C4-2B (cell line): Measurements from ENCODE around the gene GRIN1.
A peak's percentile ranks its signal among the peaks of the same experiment; 100 is the strongest.

Experiments
- H3K27ac ChIP-seq: fragments of 450-650 bp; 2 replicates; pipeline ENCODE4 v1.5.1; 2017
- ZFX ChIP-seq: fragments of 450-650 bp; IDR thresholded peaks from 2 replicates; pipeline ENCODE4 v1.6.1; 2017
- TF ChIP-seq, protein P1 (sequence below): fragments of 450-650 bp; conservative IDR thresholded peaks from 2 replicates; pipeline ENCODE4 v1.5.1; 2017; ENCODE audit warnings: mild to moderate bottlenecking

The GRIN1 gene

DNA sequence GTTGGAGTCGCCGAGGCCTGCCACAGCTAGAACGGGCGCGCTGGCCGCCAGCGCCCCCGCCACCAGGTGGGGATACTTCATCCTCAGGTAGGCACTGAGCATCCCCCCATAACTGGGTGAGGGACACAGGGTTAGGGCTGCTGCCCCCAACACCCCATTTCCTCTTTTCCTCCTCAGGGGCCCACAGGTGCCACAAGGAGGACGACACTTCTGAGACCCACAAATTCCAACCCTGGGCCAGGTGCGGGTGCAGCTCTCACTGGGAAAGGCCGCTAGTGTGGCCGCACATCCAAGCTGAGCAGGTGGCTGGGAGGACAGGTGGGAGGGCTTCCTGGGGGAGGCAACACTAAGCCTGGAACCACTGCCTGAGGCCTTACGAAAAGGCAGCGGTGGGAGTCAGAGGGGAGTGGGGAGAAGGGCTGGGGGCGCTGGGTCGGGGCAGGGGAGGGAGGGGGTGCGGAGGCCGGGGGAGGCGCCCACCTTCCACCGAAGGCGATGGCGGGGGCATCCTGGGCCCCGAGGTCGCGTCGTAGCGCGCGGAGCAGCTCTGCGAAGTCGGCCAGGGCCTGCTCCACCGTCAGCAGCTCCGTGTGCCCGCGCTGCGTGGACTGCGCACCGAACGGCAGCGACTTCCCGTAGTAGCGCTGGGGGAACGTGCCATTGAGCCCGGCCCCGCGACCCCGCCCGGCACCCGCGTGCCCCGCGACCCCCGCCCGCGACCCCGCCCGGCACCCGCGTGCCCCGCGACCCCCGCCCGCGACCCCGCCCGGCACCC lies 25.4 kb upstream of the GRIN1 start:
- TF ChIP-seq ZFX = no peak
- TF ChIP-seq, protein P1, sequence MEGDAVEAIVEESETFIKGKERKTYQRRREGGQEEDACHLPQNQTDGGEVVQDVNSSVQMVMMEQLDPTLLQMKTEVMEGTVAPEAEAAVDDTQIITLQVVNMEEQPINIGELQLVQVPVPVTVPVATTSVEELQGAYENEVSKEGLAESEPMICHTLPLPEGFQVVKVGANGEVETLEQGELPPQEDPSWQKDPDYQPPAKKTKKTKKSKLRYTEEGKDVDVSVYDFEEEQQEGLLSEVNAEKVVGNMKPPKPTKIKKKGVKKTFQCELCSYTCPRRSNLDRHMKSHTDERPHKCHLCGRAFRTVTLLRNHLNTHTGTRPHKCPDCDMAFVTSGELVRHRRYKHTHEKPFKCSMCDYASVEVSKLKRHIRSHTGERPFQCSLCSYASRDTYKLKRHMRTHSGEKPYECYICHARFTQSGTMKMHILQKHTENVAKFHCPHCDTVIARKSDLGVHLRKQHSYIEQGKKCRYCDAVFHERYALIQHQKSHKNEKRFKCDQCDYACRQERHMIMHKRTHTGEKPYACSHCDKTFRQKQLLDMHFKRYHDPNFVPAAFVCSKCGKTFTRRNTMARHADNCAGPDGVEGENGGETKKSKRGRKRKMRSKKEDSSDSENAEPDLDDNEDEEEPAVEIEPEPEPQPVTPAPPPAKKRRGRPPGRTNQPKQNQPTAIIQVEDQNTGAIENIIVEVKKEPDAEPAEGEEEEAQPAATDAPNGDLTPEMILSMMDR = no peak
- peak overlapping the region; percentile 83 for H3K27ac ChIP-seq

DNA sequence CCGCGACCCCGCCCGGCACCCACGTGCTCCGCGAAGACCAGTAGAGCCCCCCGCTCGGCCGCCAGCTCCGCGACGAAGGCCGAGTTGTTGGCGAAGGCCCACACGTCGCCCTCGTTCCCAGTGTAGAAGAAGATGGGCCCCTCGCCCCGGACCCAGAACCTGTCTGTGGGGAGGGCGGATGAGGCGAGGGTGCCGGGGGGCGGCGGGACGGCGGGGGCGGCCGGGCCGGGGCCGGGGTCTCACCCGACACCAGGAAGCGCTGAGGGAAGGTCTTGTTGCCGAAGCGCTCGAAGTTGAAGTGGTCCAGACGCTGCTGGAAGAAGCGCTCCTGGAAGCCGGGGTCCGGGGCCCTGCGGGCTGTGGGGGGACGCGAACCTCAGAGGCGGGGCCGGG lies 24.7 kb upstream of the GRIN1 start:
- TF ChIP-seq, protein P1 = no peak
- 0 out of 2 replicates have a peak, but pooled peaks have one; percentile 75 for TF ChIP-seq ZFX
- peak overlapping the region; percentile 83 for H3K27ac ChIP-seq

DNA sequence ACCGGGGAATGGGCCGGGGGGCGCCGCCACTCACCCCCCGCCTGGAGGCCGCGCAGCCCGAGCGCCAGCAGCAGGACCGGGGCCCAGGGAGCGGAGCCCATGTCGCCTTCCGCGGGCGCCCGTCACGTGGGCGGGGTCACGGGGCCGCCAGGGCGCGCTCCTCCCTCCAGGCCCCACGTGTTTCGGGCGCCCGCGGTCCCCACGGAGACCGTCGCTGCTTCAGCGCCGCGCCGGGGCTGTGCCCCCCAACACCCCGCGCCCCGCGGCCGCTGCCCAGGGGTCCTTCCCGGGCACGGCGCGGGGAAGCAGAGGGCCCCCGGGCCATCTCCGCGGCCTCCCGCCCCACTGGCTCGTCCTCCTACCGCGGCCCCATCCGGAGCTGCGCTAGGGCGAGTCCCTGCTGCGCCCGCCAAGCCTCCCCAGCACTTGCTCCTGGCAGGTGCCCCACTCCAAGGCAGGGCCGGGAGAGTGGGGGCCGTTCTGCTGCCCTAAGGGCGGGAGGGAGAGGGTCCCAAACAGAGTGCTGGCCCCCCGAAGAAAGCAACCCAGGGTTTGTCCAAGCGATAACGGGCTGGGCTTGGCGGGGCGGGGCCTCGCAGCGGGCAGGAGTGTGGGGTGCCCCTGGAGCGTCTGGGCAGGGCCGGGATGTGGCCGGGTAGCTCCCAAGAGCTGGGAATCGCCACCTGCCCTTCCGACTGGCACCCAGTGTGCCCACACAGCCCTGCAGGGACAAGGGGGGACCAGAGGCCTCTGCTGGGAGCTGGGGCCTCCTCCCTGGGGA lies 24.2 kb upstream of the GRIN1 start, which contains the start of gene DPP7:
Gene DPP7 (minus strand): TSS at position 121 of the 781 bp plus-strand sequence. CDS start 20 bp downstream, at position 101.
- no peak; the same call in 1 of the 2 replicates for TF ChIP-seq ZFX
- TF ChIP-seq, protein P1 = no peak
- H3K27ac ChIP-seq = peak within 1 kb of the TSS; percentile 83

DNA sequence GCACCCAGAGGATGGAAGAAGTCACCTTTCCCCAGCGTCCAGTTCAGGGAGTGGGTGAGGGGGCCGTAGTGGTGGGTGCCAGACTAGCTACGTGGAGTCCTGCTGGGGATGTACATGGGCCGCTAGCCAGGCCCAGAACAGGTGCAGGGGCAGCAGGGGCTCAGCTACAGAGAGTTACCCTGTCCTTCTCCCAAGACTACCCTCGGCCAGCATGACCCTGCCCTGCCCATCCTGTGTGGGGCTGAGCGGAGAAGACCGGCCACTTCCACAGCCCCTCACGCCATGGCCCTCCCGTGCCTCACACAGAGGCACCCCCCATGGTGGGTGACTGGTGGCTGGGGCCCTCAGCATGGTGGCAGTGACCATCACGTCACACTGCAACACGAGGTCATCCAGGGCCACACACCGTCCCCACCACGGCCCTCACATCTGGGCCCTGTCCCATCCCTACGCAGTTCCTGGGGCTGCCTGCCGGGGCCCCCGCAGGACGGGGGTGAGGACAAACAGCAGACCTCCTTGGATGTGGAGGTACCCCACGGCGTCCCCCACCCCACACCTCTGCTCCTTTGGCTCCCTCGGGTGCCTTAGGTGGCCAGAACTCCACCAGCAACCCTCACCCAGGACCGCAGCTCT lies 23.4 kb upstream of the GRIN1 start:
- H3K27ac ChIP-seq = peak overlapping the region; percentile 83
- TF ChIP-seq, protein P1 = no peak
- TF ChIP-seq ZFX = no peak

DNA sequence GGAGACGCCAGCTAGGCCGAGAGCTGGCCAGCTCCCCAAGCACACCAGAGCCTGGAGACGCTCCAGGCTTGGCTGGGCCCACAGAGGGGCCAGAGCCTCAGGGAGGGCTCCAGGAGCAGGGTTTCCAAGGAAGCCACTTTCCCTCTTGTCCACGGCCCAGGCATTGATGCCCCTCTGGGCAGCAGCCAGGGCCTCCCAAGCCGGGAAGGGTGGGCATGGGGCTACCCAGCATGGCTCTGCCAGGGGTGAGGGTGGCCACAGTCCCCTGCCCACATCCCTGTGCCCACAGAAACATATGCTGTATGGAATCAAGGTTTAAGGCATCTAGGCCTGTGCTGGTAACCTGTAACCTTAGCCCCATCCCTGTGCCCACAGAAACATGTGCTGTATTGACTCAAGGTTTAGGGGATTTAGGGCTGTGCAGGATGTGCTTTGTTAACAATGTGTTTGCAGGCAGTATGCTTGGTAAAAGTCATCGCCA lies 22.9 kb upstream of the GRIN1 start:
- H3K27ac ChIP-seq = no peak overlapping the region
- no peak for TF ChIP-seq ZFX
- TF ChIP-seq, protein P1 = no peak

DNA sequence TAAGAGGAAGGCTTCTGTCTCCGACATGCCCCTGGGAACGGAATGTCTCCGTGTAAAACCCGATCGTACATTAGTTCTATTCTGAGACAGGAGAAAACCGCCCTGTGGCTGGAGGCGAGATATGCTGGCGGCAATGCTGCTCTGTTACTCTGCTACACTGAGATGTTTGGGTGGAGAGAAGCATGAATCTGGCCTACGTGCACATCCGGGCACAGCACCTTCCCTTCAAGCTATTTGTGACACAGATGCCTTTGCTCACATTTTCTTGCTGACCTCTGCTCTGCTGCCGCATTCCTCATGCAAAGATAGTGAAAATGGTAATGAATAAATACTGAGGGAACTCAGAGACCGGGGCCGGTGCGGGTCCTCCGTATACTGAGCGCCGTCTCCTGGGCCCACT lies 22.2 kb upstream of the GRIN1 start:
- no peak overlapping the region for H3K27ac ChIP-seq
- TF ChIP-seq, protein P1 = no peak
- no peak for TF ChIP-seq ZFX
